T-helper 1 cell treated with Interleukin-12 subunit alpha and Interleukin-12 subunit beta and Interleukin-4 antibody, amounts not matched to agents 30 ng/mL and 1 ng/mL, for 36 hours (primary cell): ENCODE measurements around the gene PNCK. TPM values are rescaled to one million over a fixed set of nuclear protein-coding genes. Genes with fewer than 3 reads are reported as not detected.
"Not testable (repeated sequence)": the region's sequence is repeated elsewhere in the genome, so short reads cannot be mapped to it uniquely, and the experiment has no call there.

Source experiments
- intact Hi-C: fragments of 100-400 bp; cut with micrococcal nuclease; formaldehyde crosslinking; loops from one replicate; pipeline ENCODE4 v1.15.1; 2024
- total RNA-seq: library from RNA; stranded (reverse); gene quantifications from 2 replicates; pipeline ENCODE4 v1.2.3, GENCODE V29; 2022

Gene PNCK
- total RNA-seq, 1 donor from 2014 or later: not detected

- intact Hi-C loops: loop anchor here (1.0 kb wide), 1 partner anchor 38 kb away; the partner anchor contains the start of genes ABCD1 and BCAP31
These were observed 13.1 kb upstream of the PNCK start for GRCh38 chrX:153686711-153687110.

- intact Hi-C loops: no loop called here
These were observed 12.4 kb upstream of the PNCK start for GRCh38 chrX:153685751-153686696.

GRCh38 chrX:153685156-153685536 is 11.5 kb upstream of the PNCK start:
- intact Hi-C loops: no loop called here

GRCh38 chrX:153684467-153685155 is 11.0 kb upstream of the PNCK start:
- intact Hi-C loops: no loop called here

GRCh38 chrX:153683486-153683885 is 9.9 kb upstream of the PNCK start:
- intact Hi-C loops: not testable (repeated sequence)

- intact Hi-C loops: no loop called here
These were observed 7.6 kb upstream of the PNCK start for GRCh38 chrX:153681175-153681574.

GRCh38 chrX:153674219-153674851 is 722 bp upstream of the PNCK start:
- intact Hi-C loops: no loop called here

GRCh38 chrX:153672531-153673427 is 834 bp downstream of the PNCK start:
- intact Hi-C loops: no loop called here

- intact Hi-C loops: no loop called here
These were observed 1.8 kb downstream of the PNCK start for GRCh38 chrX:153671589-153672530.

- intact Hi-C loops: no loop called here
These were observed 2.6 kb downstream of the PNCK start for GRCh38 chrX:153670748-153671588.

- intact Hi-C loops: loop anchor here (1.0 to 10.0 kb wide), 5 partner anchors 21 to 729 kb away; partner anchors contain the start of gene HAUS7
These were observed 3.5 kb downstream of the PNCK start for GRCh38 chrX:153669901-153670731.

- intact Hi-C loops: loop anchor here (1.0 to 10.0 kb wide), 5 partner anchors 21 to 729 kb away; partner anchors contain the start of gene HAUS7
These were observed 4.3 kb downstream of the PNCK start for GRCh38 chrX:153669174-153669890.

GRCh38 chrX:153668423-153669173 is 5.0 kb downstream of the PNCK start:
- intact Hi-C loops: loop anchor here (1.0 to 10.0 kb wide), 9 partner anchors 20 to 728 kb away; partner anchors contain the start of gene HAUS7

- intact Hi-C loops: loop anchor here (1.0 to 10.0 kb wide), 8 partner anchors 19 to 727 kb away; partner anchors contain the start of gene HAUS7
These were observed 5.6 kb downstream of the PNCK start for GRCh38 chrX:153667956-153668396.

- intact Hi-C loops: loop anchor here (10.0 kb wide), 1 partner anchor 193 kb away; the partner anchor contains the start of gene HAUS7
These were observed 6.2 kb downstream of the PNCK start for GRCh38 chrX:153667281-153667955.
